Choroid plexus epithelial cell (primary cell): ENCODE results near the gene C10orf105.

ENCODE experiments used
- DNase-seq: peaks from one replicate; pipeline ENCODE4 v3.0.0-alpha.2; 2010; ENCODE audit warnings: low read depth
- H3K4me3 ChIP-seq: 2 replicates; pipeline ENCODE4 v1.5.1; 2011; ENCODE audit warnings: low read depth, mild to moderate bottlenecking, control low read depth, low read length, moderate library complexity
- TF ChIP-seq, protein P1 (sequence below): conservative IDR thresholded peaks from 2 replicates; pipeline ENCODE4 v1.5.1; 2011; ENCODE audit warnings: low read depth, mild to moderate bottlenecking, control low read depth, inconsistent platforms, low read length, moderate library complexity

Gene C10orf105

DNA sequence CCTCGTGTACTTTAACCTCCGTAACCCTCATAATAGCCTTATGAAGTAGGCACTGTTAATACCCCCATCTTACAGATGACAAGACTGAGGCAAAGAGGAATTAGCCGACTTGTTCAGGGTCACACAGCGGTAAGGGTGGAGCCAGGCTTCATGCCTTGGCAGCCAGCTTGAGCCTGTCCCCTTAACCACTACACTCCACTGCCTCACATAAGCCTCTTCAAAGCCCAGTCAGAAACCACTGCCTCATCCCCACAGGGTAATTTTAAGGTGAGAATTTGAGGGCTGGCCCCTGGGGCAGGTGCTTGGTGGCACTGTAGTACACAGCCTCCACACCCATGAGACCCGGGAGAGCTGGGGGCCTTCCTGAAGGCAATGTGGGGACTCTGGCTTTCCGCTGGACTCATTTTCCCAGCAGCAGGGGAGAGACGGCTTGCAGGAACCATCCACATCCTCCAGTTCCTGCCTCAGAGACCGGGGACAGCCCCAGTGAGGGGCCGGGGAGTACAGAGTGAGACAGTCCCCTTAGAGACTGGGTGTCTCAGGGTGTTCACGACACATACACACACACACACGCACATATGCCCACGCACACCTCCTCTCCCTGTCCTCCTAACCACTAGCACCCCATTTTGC is 7.6 kb upstream of the C10orf105 start:
- H3K4me3 ChIP-seq = no peak overlapping the region
- TF ChIP-seq, protein P1, sequence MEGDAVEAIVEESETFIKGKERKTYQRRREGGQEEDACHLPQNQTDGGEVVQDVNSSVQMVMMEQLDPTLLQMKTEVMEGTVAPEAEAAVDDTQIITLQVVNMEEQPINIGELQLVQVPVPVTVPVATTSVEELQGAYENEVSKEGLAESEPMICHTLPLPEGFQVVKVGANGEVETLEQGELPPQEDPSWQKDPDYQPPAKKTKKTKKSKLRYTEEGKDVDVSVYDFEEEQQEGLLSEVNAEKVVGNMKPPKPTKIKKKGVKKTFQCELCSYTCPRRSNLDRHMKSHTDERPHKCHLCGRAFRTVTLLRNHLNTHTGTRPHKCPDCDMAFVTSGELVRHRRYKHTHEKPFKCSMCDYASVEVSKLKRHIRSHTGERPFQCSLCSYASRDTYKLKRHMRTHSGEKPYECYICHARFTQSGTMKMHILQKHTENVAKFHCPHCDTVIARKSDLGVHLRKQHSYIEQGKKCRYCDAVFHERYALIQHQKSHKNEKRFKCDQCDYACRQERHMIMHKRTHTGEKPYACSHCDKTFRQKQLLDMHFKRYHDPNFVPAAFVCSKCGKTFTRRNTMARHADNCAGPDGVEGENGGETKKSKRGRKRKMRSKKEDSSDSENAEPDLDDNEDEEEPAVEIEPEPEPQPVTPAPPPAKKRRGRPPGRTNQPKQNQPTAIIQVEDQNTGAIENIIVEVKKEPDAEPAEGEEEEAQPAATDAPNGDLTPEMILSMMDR = no peak
- no peak for DNase-seq

DNA sequence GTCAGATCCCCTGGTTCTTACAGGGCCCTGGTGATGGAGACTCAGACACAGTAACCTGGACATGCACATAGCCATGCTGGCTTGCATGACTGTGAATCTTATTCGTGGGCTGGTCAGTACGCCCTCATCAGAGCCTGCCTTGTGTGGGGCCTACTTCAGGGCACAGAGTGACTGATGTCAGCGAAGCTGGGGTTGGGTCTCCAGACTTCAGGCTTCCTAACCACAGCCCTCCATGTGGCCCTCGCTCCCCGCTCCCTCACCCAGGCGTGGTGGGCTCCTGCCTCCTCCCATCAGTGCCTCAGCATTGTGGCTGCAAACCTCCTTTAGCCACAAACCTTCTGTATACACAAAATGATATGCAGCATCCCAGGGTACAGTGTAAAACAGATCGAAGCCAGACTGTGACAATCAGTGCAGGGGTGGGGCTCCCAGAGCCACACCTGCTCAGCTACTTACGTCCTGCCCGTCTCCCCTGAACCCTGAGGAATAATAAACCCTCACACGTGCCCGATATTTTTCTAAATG is 7.1 kb upstream of the C10orf105 start:
- no peak overlapping the region for H3K4me3 ChIP-seq
- DNase-seq = no peak
- TF ChIP-seq, protein P1 = no peak

DNA sequence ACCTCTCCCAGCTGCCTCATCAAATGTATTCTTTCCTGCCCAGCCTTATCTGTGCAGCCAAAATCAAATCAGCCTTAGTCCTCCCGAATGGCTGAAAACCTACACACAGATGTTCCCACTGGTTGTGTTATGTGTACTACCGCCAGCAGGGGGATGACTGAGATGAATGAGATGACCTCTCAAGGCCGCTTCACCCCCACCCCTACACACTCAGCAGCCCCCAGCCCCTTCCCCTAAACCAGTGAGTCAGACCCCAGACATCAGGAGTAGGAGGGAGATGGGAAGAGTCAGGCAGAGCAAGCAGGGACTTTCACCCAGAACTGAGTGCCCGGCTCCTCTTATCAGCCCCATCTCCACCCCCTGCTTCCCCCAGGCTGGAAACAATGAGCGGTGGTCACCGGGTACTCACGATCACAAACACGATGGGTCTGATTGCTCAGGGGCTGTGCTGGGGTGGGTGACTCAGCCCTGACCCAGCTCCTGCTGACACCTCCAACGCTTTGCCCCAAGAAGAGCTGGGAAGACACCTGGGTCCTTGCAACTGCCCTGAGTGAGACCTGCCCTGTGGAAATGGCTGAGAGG is 6.5 kb upstream of the C10orf105 start:
- TF ChIP-seq, protein P1 = peak; percentile 62
- peak; percentile 62 for DNase-seq
- H3K4me3 ChIP-seq = no peak overlapping the region

DNA sequence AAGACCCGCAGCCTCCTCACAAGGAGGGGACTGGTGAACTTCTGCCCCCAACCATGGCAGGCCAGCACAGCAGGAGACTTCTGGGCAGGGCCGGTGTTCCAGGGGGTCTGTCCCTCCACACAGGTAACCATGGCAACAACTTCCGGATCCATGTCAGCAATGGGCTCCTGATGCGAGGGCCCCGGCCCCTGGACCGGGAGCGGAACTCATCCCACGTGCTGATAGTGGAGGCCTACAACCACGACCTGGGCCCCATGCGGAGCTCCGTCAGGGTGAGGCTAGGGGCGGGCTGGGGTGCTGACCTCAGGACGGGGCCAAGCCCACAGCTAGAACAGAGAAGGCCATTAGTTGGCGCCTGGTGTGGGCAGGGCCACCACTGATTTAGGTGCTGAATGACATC is 5.7 kb upstream of the C10orf105 start:
- no peak for DNase-seq
- TF ChIP-seq, protein P1 = no peak
- H3K4me3 ChIP-seq = no peak overlapping the region

DNA sequence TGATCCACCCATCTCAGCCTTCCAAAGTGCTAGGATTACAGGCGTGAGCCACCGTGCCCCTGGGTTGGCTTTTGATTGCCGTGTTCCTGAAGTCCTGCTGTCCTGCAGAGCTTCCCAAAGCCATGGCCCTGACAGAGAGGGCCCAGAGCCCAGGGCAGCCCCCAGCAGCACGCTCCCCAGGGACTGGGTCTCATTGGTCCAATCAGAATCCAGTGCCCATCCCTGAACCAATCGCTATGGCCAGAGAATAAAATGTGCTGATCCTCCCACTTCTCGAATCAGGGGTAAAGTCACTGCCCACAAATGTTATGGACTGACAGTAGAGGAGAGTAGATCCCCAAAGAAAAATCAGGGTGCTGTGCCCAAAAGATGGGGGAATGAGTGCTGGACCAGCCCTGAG is 5.0 kb upstream of the C10orf105 start:
- TF ChIP-seq, protein P1 = no peak
- DNase-seq = no peak
- H3K4me3 ChIP-seq = no peak overlapping the region

DNA sequence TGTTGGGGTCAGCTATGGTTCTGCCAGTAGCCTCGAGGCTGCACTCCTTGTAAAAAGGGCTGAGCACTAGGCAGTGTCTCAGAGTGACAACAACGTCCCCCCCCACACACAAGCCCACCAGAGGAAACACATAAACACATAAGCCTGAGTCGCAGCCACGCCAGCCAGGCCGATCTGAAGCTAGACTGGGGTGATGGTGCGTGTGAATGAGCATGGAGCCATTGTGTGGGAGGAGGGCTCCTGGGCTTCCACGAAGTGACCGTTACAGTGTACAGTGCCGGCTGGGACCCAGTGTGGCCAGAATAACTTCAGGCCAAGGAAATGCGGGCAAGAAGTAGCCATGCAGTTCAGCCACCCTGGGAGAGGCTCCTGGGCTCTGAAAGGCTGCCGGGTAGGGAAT is 3.7 kb upstream of the C10orf105 start:
- TF ChIP-seq, protein P1 = no peak
- H3K4me3 ChIP-seq = no peak overlapping the region
- DNase-seq = no peak

DNA sequence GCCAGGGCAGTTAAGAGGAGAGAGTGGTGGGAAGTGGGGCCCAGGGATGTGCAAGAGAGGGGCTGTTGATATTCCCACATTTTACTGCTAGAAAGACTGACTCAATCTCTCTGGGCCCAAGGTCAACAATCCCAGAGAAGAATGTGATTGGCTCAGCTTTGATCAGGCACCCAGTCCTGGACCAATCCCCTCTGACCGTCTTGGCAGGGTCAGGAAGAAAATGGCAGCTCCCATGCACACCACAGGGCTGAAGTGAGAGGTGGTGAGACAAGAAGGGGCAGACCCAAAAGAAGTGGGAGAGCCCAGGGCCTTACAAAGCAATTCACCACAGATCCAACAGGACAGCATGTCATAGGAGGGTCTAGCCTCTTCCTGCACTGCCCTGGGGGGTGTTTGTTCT is 3.3 kb upstream of the C10orf105 start:
- no peak overlapping the region for H3K4me3 ChIP-seq
- TF ChIP-seq, protein P1 = no peak
- no peak for DNase-seq
